ENCODE data around the gene PPM1E. TPM values are rescaled to one million over a fixed set of nuclear protein-coding genes. Genes with fewer than 3 reads are reported as not detected.

The PPM1E gene
- total and polyA plus RNA-seq, 5 donors from 2014 or later, result not detected

- no peak for ATAC-seq (ENCODE audit: low read depth in 2 of 2)
Observed at GRCh38 chr17:58974354-58974753, 218.7 kb downstream of the PPM1E start.

GRCh38 chr17:58976541-58976940, 220.9 kb downstream of the PPM1E start:
- H3K36me3 Mint-ChIP-seq, result no peaks in the 10 kb centered on the region
- DNase-seq, result no peak
- no peak for ATAC-seq (ENCODE audit: low read depth in 2 of 2)
- H3K27ac Mint-ChIP-seq, result no peak overlapping the region
- no peaks in the 10 kb centered on the region for H3K36me3 ChIP-seq (ENCODE audit: control insufficient read depth, insufficient read depth, low read length)
- H3K27me3 Mint-ChIP-seq, result no peaks in the 10 kb centered on the region
- H3K9me3 ChIP-seq (ENCODE audit: control insufficient read depth in 2 of 2, low read length in 2 of 2), result no peaks in the 10 kb centered on the region
- no peak overlapping the region for H3K4me3 Mint-ChIP-seq
- no peaks in the 10 kb centered on the region for H3K27me3 ChIP-seq (ENCODE audit: control insufficient read depth, insufficient read depth, low read length)
- H3K4me1 Mint-ChIP-seq, result peaks cover 0 to 2% (median 0%) of the 10 kb centered on the region in 4 donors
- no peaks in the 10 kb centered on the region for H3K9me3 Mint-ChIP-seq
- H3K4me1 ChIP-seq (ENCODE audit: control insufficient read depth, insufficient read depth, low read length, poor library complexity, severe bottlenecking), result no peaks in the 10 kb centered on the region
- no peak overlapping the region for H3K27ac ChIP-seq (ENCODE audit: insufficient read depth, low read length, poor library complexity, severe bottlenecking)
- H3K4me3 ChIP-seq (ENCODE audit: low read depth, low read length), result no peak overlapping the region

More at GRCh38 chr17:58974354-58974753, 218.7 kb downstream of the PPM1E start:
- no peaks in the 10 kb centered on the region for H3K36me3 Mint-ChIP-seq
- H3K27ac ChIP-seq (ENCODE audit: insufficient read depth, low read length, poor library complexity, severe bottlenecking), result no peak overlapping the region
- H3K4me3 ChIP-seq (ENCODE audit: low read depth, low read length), result no peak overlapping the region
- H3K27ac Mint-ChIP-seq, result no peak overlapping the region
- H3K27me3 ChIP-seq (ENCODE audit: control insufficient read depth, insufficient read depth, low read length), result no peaks in the 10 kb centered on the region
- no peaks in the 10 kb centered on the region for H3K9me3 ChIP-seq (ENCODE audit: control insufficient read depth in 2 of 2, low read length in 2 of 2)
- no peaks in the 10 kb centered on the region for H3K9me3 Mint-ChIP-seq
- no peaks in the 10 kb centered on the region for H3K27me3 Mint-ChIP-seq
- no peaks in the 10 kb centered on the region for H3K4me1 Mint-ChIP-seq
- H3K4me1 ChIP-seq (ENCODE audit: control insufficient read depth, insufficient read depth, low read length, poor library complexity, severe bottlenecking), result no peaks in the 10 kb centered on the region
- H3K36me3 ChIP-seq (ENCODE audit: control insufficient read depth, insufficient read depth, low read length), result no peaks in the 10 kb centered on the region
- DNase-seq, result no peak
- H3K4me3 Mint-ChIP-seq, result no peak overlapping the region

GRCh38 chr17:58980706-58981481, 225.2 kb downstream of the PPM1E start:
- H3K27ac Mint-ChIP-seq, result no peak overlapping the region
- peak overlapping the region in 1 of 4 donors; percentile 43 for H3K4me3 Mint-ChIP-seq
- H3K4me3 ChIP-seq (ENCODE audit: low read depth, low read length), result no peak overlapping the region
- no peak overlapping the region for H3K27ac ChIP-seq (ENCODE audit: insufficient read depth, low read length, poor library complexity, severe bottlenecking)
- H3K4me1 ChIP-seq (ENCODE audit: control insufficient read depth, insufficient read depth, low read length, poor library complexity, severe bottlenecking), result no peaks in the 10 kb centered on the region
- H3K9me3 Mint-ChIP-seq, result no peaks in the 10 kb centered on the region
- no peaks in the 10 kb centered on the region for H3K36me3 ChIP-seq (ENCODE audit: control insufficient read depth, insufficient read depth, low read length)
- H3K4me1 Mint-ChIP-seq, result peaks cover 0 to 3% (median 0%) of the 10 kb centered on the region in 4 donors
- no peaks in the 10 kb centered on the region for H3K36me3 Mint-ChIP-seq
- DNase-seq (no peak), ATAC-seq (ENCODE audit: low read depth in 2 of 2) (no peak)
- no peaks in the 10 kb centered on the region for H3K27me3 Mint-ChIP-seq
- no peaks in the 10 kb centered on the region for H3K9me3 ChIP-seq (ENCODE audit: control insufficient read depth in 2 of 2, low read length in 2 of 2)
- H3K27me3 ChIP-seq (ENCODE audit: control insufficient read depth, insufficient read depth, low read length), result no peaks in the 10 kb centered on the region

- Histone ChIP-seq H3K27me3 (ENCODE audit: control insufficient read depth, insufficient read depth, low read length) (no peaks in the 10 kb centered on the region), H3K4me1 (ENCODE audit: control insufficient read depth, insufficient read depth, low read length, poor library complexity, severe bottlenecking) (no peaks in the 10 kb centered on the region), H3K36me3 (ENCODE audit: control insufficient read depth, insufficient read depth, low read length) (no peaks in the 10 kb centered on the region), H3K27ac (ENCODE audit: insufficient read depth, low read length, poor library complexity, severe bottlenecking) (no peak overlapping the region), H3K4me3 (ENCODE audit: low read depth, low read length) (no peak overlapping the region), H3K9me3 (ENCODE audit: control insufficient read depth in 2 of 2, low read length in 2 of 2) (no peaks in the 10 kb centered on the region)
- no peaks in the 10 kb centered on the region for H3K9me3 Mint-ChIP-seq
- DNase-seq (no peak), ATAC-seq (ENCODE audit: low read depth in 2 of 2) (no peak)
- peaks cover 0 to 3% (median 0%) of the 10 kb centered on the region in 4 donors for H3K4me1 Mint-ChIP-seq
- H3K27ac Mint-ChIP-seq, result no peak overlapping the region
- H3K36me3 Mint-ChIP-seq, result peaks cover 4% of the 10 kb centered on the region
- no peak overlapping the region for H3K4me3 Mint-ChIP-seq
- H3K27me3 Mint-ChIP-seq, result no peaks in the 10 kb centered on the region
Observed at GRCh38 chr17:58982626-58983025, 227.0 kb downstream of the PPM1E start.

GRCh38 chr17:58985367-58985766, 229.7 kb downstream of the PPM1E start:
- Mint-ChIP-seq H3K27ac (no peak overlapping the region), H3K27me3 (no peaks in the 10 kb centered on the region), H3K36me3 (peaks cover 7% of the 10 kb centered on the region), H3K9me3 (no peaks in the 10 kb centered on the region), H3K4me3 (no peak overlapping the region), H3K4me1 (peaks cover 0 to 3% (median 0%) of the 10 kb centered on the region in 4 donors)
- no peak for DNase-seq
- Histone ChIP-seq H3K4me1 (ENCODE audit: control insufficient read depth, insufficient read depth, low read length, poor library complexity, severe bottlenecking) (no peaks in the 10 kb centered on the region), H3K36me3 (ENCODE audit: control insufficient read depth, insufficient read depth, low read length) (no peaks in the 10 kb centered on the region), H3K27ac (ENCODE audit: insufficient read depth, low read length, poor library complexity, severe bottlenecking) (no peak overlapping the region), H3K9me3 (ENCODE audit: control insufficient read depth in 2 of 2, low read length in 2 of 2) (no peaks in the 10 kb centered on the region), H3K4me3 (ENCODE audit: low read depth, low read length) (no peak overlapping the region), H3K27me3 (ENCODE audit: control insufficient read depth, insufficient read depth, low read length) (no peaks in the 10 kb centered on the region)
- ATAC-seq (ENCODE audit: low read depth in 2 of 2), result no peak

- Histone ChIP-seq H3K9me3 (ENCODE audit: control insufficient read depth in 2 of 2, low read length in 2 of 2) (no peaks in the 10 kb centered on the region), H3K4me3 (ENCODE audit: low read depth, low read length) (no peak overlapping the region), H3K27ac (ENCODE audit: insufficient read depth, low read length, poor library complexity, severe bottlenecking) (no peak overlapping the region), H3K27me3 (ENCODE audit: control insufficient read depth, insufficient read depth, low read length) (no peaks in the 10 kb centered on the region), H3K4me1 (ENCODE audit: control insufficient read depth, insufficient read depth, low read length, poor library complexity, severe bottlenecking) (no peaks in the 10 kb centered on the region), H3K36me3 (ENCODE audit: control insufficient read depth, insufficient read depth, low read length) (no peaks in the 10 kb centered on the region)
- Mint-ChIP-seq H3K36me3 (peaks cover 7% of the 10 kb centered on the region), H3K9me3 (no peaks in the 10 kb centered on the region), H3K4me1 (peaks cover 0 to 2% (median 0%) of the 10 kb centered on the region in 4 donors), H3K27ac (no peak overlapping the region), H3K4me3 (no peak overlapping the region), H3K27me3 (no peaks in the 10 kb centered on the region)
- ATAC-seq (ENCODE audit: low read depth in 2 of 2) (no peak), DNase-seq (no peak)
Observed at GRCh38 chr17:58985971-58986370, 230.3 kb downstream of the PPM1E start.

GRCh38 chr17:58989629-58990028, 234.0 kb downstream of the PPM1E start:
- Histone ChIP-seq H3K4me1 (ENCODE audit: control insufficient read depth, insufficient read depth, low read length, poor library complexity, severe bottlenecking) (no peaks in the 10 kb centered on the region), H3K27ac (ENCODE audit: insufficient read depth, low read length, poor library complexity, severe bottlenecking) (no peak overlapping the region), H3K9me3 (ENCODE audit: control insufficient read depth in 2 of 2, low read length in 2 of 2) (no peaks in the 10 kb centered on the region), H3K36me3 (ENCODE audit: control insufficient read depth, insufficient read depth, low read length) (no peaks in the 10 kb centered on the region), H3K4me3 (ENCODE audit: low read depth, low read length) (no peak overlapping the region), H3K27me3 (ENCODE audit: control insufficient read depth, insufficient read depth, low read length) (no peaks in the 10 kb centered on the region)
- Mint-ChIP-seq H3K36me3 (peaks cover 7% of the 10 kb centered on the region), H3K4me3 (no peak overlapping the region), H3K27ac (no peak overlapping the region), H3K27me3 (no peaks in the 10 kb centered on the region), H3K4me1 (peaks cover 0 to 2% (median 0%) of the 10 kb centered on the region in 4 donors), H3K9me3 (no peaks in the 10 kb centered on the region)
- DNase-seq (no peak), ATAC-seq (ENCODE audit: low read depth in 2 of 2) (no peak)

- Histone ChIP-seq H3K4me3 (ENCODE audit: low read depth, low read length) (no peak overlapping the region), H3K4me1 (ENCODE audit: control insufficient read depth, insufficient read depth, low read length, poor library complexity, severe bottlenecking) (no peaks in the 10 kb centered on the region), H3K36me3 (ENCODE audit: control insufficient read depth, insufficient read depth, low read length) (no peaks in the 10 kb centered on the region), H3K27ac (ENCODE audit: insufficient read depth, low read length, poor library complexity, severe bottlenecking) (no peak overlapping the region), H3K27me3 (ENCODE audit: control insufficient read depth, insufficient read depth, low read length) (no peaks in the 10 kb centered on the region), H3K9me3 (ENCODE audit: control insufficient read depth in 2 of 2, low read length in 2 of 2) (no peaks in the 10 kb centered on the region)
- no peak for ATAC-seq (ENCODE audit: low read depth in 2 of 2)
- H3K9me3 Mint-ChIP-seq, result no peaks in the 10 kb centered on the region
- no peak overlapping the region for H3K4me3 Mint-ChIP-seq
- peak overlapping the region in 1 of 3 donors; percentile 3 for H3K27ac Mint-ChIP-seq
- H3K27me3 Mint-ChIP-seq, result no peaks in the 10 kb centered on the region
- peaks cover 7% of the 10 kb centered on the region for H3K36me3 Mint-ChIP-seq
- DNase-seq, result no peak
- peaks cover 0 to 3% (median 0%) of the 10 kb centered on the region in 4 donors for H3K4me1 Mint-ChIP-seq
Observed at GRCh38 chr17:58991718-58992331, 236.2 kb downstream of the PPM1E start.

All from CD4-positive, CD25-positive, alpha-beta regulatory T cell (primary cell).